ENCODE data around the gene FGF18. TPM values are rescaled to one million over a fixed set of nuclear protein-coding genes. Genes with fewer than 3 reads are reported as not detected.

Gene FGF18
- total RNA-seq, 2 donors from 2014 or later, result 0.41 to 0.51 TPM

DNA sequence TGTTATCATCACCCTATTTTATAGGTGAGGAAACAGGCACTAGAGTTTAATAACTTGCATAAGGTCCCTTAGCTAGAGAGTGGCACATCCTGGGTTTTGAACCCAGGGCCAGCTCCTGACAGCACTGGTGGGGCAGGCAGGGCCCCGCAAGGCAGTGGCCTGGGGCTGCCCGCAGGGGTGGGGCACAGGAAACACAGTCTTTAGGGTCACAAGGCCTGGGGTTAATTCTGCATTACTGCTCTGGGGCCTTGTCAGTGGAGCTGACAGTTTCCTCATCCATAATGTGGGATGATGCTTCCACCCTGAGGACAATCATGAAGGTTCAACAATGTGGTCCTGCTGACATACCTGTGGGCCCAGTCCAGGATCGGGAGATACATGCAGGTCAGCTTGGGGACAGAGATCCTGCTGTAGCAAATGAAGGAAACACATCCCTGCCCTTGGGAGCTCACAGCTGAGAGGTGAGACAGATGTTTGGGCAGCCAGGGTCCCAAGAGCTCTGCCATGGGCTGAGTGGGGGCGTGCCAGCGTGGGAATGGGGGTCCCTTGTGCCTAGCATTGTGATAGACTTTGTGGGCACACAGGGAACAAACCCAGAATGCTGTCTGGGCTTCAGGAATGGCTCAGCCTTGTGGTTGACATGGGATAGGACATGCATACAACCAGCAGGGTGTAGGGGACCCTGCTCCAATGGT, 14.7 kb downstream of the FGF18 start:
- no peak for DNase-seq (ENCODE audit: low spot score)
- Histone ChIP-seq H3K27ac (no peak overlapping the region), H3K27me3 (replicated peaks; ENCODE audit: insufficient read depth) (no peaks in the 10 kb centered on the region), H3K4me3 (no peak overlapping the region), H3K9me3 (no peaks in the 10 kb centered on the region), H3K36me3 (no peaks in the 10 kb centered on the region), H3K4me1 (replicated peaks) (no peaks in the 10 kb centered on the region)
- WGBS, result 88% methylated on average over 5 of the region's 5 CpGs
- intact Hi-C loops (cut with DNase I), result no loop called here
- TF ChIP-seq, protein P1, sequence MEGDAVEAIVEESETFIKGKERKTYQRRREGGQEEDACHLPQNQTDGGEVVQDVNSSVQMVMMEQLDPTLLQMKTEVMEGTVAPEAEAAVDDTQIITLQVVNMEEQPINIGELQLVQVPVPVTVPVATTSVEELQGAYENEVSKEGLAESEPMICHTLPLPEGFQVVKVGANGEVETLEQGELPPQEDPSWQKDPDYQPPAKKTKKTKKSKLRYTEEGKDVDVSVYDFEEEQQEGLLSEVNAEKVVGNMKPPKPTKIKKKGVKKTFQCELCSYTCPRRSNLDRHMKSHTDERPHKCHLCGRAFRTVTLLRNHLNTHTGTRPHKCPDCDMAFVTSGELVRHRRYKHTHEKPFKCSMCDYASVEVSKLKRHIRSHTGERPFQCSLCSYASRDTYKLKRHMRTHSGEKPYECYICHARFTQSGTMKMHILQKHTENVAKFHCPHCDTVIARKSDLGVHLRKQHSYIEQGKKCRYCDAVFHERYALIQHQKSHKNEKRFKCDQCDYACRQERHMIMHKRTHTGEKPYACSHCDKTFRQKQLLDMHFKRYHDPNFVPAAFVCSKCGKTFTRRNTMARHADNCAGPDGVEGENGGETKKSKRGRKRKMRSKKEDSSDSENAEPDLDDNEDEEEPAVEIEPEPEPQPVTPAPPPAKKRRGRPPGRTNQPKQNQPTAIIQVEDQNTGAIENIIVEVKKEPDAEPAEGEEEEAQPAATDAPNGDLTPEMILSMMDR (IDR thresholded peaks at IDR 0.05), result no peak
- no peak for TF ChIP-seq POLR2AphosphoS5 (IDR thresholded peaks at IDR 0.05)
- TF ChIP-seq POLR2A (IDR thresholded peaks at IDR 0.05), result no peak

DNA sequence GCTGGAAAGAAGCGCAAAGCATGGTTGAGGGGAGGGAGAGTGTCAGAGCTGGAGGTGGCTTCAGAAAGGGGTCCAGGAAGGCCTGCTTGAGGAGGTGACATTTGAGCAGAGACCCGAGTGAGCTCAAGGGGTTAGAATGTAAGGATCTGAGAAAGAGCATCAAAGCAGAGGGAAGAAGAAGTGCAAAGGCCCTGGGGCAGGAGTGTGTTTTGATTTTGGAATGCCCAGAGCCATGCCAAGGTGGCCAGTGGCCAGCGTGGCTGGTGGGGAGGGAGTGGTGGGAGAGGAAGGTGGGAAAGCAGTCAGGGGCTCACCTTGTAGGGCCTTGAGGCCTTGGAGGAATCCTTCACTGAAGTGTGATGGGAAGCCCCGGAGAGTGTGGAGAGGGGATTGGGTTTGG, 15.4 kb downstream of the FGF18 start:
- H3K9me3 ChIP-seq, result no peaks in the 10 kb centered on the region
- no peaks in the 10 kb centered on the region for H3K27me3 ChIP-seq (replicated peaks; ENCODE audit: insufficient read depth)
- no peaks in the 10 kb centered on the region for H3K4me1 ChIP-seq (replicated peaks)
- no peaks in the 10 kb centered on the region for H3K36me3 ChIP-seq
- no peak for DNase-seq (ENCODE audit: low spot score)
- TF ChIP-seq POLR2AphosphoS5 (IDR thresholded peaks at IDR 0.05) (no peak), POLR2A (IDR thresholded peaks at IDR 0.05) (no peak)
- TF ChIP-seq, protein P1 (IDR thresholded peaks at IDR 0.05), result no peak
- intact Hi-C loops (cut with DNase I), result no loop called here
- no peak overlapping the region for H3K4me3 ChIP-seq
- WGBS, result 96% methylated on average over 4 of the region's 4 CpGs
- no peak overlapping the region for H3K27ac ChIP-seq

DNA sequence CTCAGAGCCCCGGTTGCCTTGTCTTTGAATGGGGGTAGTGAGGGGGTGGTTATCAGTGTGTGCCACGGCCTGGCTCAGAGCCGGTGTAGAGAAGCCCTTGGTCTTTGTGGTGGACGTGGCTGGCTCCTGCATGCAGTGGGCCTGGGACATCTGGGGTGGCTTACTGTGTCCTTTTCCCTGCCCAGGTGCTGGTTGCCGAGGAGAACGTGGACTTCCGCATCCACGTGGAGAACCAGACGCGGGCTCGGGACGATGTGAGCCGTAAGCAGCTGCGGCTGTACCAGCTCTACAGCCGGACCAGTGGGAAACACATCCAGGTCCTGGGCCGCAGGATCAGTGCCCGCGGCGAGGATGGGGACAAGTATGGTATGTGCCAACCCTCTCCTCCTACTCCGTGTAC, 16.5 kb downstream of the FGF18 start:
- no peak for DNase-seq (ENCODE audit: low spot score)
- Histone ChIP-seq H3K9me3 (no peaks in the 10 kb centered on the region), H3K4me1 (replicated peaks) (no peaks in the 10 kb centered on the region), H3K27ac (no peak overlapping the region), H3K4me3 (no peak overlapping the region), H3K27me3 (replicated peaks; ENCODE audit: insufficient read depth) (no peaks in the 10 kb centered on the region), H3K36me3 (no peaks in the 10 kb centered on the region)
- 94% methylated on average over 20 of the region's 20 CpGs for WGBS
- intact Hi-C loops (cut with DNase I), result no loop called here
- TF ChIP-seq, protein P1 (IDR thresholded peaks at IDR 0.05), result no peak
- TF ChIP-seq POLR2A (IDR thresholded peaks at IDR 0.05) (no peak), POLR2AphosphoS5 (IDR thresholded peaks at IDR 0.05) (no peak)

DNA sequence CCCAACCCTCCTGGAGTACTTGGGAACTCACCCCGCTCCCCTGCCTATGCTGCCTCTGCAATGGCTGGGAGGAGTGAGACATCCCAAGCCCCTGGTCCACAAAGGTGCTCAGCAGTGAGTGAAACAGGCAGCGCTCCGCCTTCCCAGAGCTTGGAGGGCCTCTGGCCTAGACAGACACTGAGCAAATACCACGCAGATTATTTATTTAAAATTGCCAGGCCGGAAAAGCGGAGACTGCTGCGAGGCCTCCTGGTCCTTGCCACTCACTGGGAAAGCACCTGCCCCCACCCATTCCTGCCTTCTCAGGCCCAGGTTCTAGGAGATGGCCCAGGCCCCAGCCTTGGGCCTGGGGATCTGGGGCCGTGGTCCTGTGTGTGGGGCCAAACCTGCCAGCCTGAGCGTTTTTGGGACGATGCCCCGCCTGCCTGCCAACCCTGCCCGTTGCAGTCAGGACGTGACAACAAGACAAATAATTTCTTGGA, 17.4 kb downstream of the FGF18 start:
- no peaks in the 10 kb centered on the region for H3K4me1 ChIP-seq (replicated peaks)
- no peaks in the 10 kb centered on the region for H3K27me3 ChIP-seq (replicated peaks; ENCODE audit: insufficient read depth)
- WGBS, result 60% methylated on average over 12 of the region's 13 CpGs
- no peak for DNase-seq (ENCODE audit: low spot score)
- no peaks in the 10 kb centered on the region for H3K36me3 ChIP-seq
- TF ChIP-seq, protein P1 (IDR thresholded peaks at IDR 0.05), result no peak
- TF ChIP-seq POLR2A (IDR thresholded peaks at IDR 0.05) (no peak), POLR2AphosphoS5 (IDR thresholded peaks at IDR 0.05) (no peak)
- no peak overlapping the region for H3K4me3 ChIP-seq
- intact Hi-C loops (cut with DNase I), result no loop called here
- no peak overlapping the region for H3K27ac ChIP-seq
- no peaks in the 10 kb centered on the region for H3K9me3 ChIP-seq

DNA sequence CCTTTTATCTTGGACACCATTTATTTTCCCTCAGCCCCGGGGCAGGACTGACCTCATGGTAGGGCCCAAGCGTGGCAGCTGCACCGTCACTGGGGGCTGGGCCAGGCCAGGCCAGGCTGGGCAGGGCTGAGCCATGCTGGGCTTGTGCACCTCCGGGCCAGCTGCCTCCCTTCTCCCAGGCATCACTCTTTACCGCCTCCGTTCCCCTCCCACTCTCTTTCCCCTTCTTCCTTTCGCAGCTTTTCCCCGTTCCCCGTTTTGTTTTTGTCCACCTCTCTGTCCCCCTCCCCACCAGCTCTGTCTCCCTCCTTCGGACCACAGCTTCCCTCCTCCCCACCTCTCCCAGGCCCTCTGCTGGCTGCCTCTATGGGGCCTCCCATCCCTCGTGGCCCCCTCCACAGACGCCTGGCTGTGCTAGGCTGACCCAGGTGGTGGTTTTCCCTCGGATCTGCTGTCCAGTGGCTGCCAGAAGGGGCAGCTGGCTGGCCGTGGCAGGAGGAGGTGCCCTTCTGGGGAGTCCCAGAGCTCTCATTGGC, 17.9 kb downstream of the FGF18 start:
- WGBS, result 64% methylated on average over 14 of the region's 14 CpGs
- Histone ChIP-seq H3K36me3 (no peaks in the 10 kb centered on the region), H3K4me3 (no peak overlapping the region), H3K4me1 (replicated peaks) (no peaks in the 10 kb centered on the region), H3K27me3 (replicated peaks; ENCODE audit: insufficient read depth) (no peaks in the 10 kb centered on the region), H3K27ac (no peak overlapping the region), H3K9me3 (no peaks in the 10 kb centered on the region)
- TF ChIP-seq, protein P1 (IDR thresholded peaks at IDR 0.05), result no peak
- no peak for TF ChIP-seq POLR2AphosphoS5 (IDR thresholded peaks at IDR 0.05)
- TF ChIP-seq POLR2A (IDR thresholded peaks at IDR 0.05), result no peak
- DNase-seq (ENCODE audit: low spot score), result no peak
- intact Hi-C loops (cut with DNase I), result no loop called here
